GM18498 (cell line): ENCODE measurements around the gene MRPL10.
"Not testable (repeated sequence)": the region's sequence is repeated elsewhere in the genome, so short reads cannot be mapped to it uniquely, and the experiment has no call there.

ENCODE experiments used
- ATAC-seq: cut with Tn5 transposase; IDR thresholded peaks from one replicate; pipeline ENCODE4 v1.9.1; 2021; ENCODE audit warnings: mild to moderate bottlenecking, moderate library complexity; ENCODE audit not compliant: unreplicated experiment

Gene MRPL10

DNA sequence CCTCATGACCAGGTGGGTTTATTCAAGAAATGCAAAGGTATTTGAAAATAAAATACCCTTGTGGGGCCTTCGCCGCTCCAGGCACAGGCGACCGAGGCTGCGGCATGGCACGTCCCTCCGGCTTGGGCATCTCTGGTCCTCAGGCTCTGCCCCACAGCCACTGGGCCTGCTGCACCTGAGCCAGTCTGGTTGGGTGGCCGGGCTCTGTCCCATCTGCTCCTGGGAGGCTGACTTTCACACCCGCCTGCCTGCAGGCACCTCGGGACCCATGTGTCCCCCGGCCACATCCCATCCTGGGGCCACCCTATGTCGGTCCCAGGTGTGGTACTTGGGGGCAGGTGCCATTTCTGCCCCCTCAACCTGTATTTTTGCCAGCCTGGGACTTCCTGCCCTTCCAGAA is 30.7 kb downstream of the MRPL10 start:
- no peak for ATAC-seq

GRCh38 chr17:47797797-47798196 is 33.5 kb downstream of the MRPL10 start:
- ATAC-seq, result no peak

DNA sequence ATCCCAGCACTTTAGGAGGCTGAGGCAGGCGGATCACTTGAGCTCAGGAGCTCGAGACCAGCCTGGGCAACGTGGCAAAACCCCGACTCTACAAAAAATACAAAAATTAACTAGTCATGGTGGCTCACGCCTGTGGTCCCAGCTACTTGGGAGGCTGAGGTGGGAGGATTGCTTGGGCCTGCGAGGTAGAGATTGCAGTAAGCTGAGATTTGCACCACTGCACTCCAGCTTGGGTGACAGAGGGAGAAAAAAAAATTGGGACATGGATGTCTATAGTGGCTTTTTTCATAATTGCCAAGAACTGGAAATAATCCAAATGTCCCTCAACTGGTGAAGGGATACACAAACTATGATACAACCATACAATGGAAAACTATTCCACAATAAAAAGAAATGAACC is 38.4 kb downstream of the MRPL10 start:
- ATAC-seq, result no peak

DNA sequence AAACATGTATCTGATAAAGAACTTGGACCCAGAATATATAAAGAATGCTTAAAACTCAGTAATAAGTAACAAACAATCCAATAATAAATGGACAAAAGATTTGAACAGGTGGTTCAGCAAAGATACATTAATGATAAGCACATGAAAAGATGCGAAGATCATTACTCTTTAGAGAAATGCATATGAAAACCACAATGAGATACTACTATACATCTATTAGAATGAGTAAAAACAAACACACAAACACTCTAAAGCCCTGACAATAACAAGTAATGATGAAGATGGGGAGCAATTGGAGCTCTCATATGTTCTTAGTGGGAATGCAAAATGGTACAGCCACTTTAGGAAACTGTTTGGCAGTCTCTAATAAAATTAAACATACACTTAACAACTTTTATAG is 38.9 kb downstream of the MRPL10 start:
- no peak for ATAC-seq

DNA sequence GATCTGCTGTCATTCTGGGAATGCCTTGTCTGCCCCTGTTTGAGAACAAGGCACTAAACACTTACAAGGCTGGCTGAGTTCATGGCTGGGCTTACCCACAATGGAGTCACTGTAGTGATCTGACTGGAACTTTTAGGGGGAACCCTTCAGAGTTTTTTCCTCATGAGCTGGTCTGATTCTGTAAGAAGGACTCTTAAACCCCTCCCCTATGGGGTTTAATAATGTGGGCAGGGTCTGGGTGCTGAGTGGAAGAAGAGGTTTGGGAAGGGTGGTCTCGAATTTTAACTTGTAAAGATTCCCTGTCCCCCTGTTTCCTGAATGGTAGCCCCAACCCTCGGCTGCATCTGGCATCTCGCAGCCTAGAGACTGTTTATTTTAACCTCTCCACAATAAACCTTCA is 40.3 kb downstream of the MRPL10 start:
- no peak for ATAC-seq

DNA sequence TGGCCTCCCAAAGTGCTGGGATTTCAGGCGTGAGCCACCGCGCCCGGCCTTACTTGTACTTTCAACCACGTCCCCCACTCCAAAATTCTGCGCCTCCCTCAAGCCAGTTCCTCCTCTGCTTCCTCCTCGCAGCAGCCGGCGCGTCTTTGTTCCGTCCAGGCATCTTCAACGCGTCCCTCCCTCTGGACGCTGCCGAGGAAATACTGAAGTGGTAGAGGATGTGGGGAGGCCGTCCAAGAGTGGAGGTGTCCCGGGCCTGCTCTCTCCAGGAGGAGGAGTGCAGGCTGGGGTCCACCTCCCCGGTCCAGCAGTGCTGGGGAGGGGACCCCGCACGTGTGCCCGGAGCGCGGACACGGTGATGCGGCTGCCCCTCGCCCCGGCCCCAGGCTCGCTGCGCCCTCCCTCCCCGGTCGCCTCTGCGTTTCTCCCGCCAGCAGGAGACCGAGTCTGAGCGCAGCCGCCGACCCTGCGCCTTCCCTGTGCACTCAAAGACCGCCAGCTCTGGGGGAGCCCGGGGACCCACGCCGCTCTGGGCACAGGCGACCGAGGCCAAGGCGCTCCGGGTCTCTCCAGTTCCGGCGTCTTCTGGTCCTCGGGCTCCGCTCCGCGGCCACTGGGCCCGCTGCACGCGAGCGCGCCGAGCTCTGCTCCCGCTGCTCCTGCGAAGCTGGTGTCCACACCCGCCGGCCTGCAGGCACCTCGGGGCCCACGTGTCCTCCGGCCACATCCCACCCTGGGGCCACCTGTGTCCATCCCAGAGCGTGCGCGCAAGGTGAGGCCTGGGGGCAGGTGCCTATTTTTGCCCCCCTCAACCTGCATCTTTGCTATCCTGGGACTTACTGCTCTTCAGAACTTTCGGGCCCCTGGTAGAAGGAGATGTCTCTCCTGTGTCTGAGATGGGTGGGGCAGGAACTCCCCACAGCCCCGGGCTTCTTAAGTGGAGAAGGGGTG is 41.5 kb downstream of the MRPL10 start:
- ATAC-seq, result no peak

DNA sequence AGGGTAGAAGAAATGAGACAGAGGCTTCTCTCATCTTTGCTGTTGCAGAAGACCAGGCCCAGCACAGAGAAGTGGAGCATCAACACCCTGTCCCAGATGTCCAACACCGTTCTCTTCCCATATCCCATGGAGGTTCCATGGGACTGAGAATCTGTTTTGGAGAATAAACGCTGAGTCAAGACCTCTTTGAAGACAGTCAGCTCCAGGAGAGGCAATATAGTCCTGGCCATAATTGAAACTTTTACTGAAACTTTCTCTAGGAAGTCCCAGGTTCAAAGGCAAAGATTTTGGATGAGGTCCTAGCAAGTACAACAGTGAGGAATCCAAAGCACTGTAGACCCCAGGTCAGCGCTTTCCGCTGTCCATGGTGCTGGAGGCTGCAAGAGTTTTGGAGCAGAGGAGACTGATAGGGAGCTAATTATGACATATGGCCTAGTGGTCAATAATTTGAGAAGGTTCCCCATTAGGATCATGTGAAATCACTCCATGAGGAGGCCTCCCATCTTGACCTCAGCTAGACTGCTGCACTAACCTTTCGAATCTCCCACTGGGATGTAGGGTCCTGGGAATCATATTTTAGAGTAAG is 45.7 kb downstream of the MRPL10 start:
- ATAC-seq, result no peak

DNA sequence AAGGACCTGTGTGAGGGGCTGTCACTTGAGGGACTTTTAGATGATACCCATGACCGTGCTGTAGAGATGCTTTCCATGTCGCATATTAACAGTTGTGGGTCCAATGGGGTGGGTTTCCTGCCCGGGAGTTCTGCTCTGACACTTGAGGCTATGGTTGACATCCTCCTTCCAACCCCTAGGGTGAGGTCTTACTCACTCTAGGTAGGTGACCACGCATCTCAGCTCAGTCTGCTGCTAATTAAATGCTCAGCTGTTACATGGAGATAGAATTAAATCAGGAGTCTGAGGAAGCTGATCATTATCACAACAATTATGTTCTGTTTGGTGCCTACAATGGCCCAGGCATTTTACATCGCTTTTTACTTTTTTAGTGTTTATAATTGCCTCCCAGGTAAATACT is 49.9 kb downstream of the MRPL10 start:
- no peak for ATAC-seq

DNA sequence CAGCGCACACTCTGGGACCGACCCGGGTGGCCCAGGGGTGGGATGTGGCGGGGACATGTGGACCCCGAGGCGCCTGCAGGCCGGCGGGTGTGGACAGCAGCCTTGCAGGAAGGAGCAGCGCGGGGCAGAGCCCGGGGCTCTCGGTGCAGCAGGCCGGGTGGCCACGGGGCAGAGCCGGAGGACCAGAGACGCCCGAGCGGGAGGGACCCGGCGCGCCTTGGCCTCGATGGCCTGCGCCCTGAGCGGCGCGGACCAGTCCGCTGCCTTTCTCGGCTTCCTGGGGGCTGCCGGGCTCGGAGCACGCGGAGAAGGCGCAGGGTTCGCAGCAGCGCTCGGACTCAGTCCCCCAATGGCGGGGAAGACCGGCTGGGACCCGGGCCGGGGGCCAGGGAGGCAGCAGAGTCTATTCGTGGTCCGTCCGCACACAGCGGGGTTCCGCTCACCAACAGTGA is 53.1 kb downstream of the MRPL10 start:
- ATAC-seq, result no peak

GRCh38 chr17:47776330-47777197 is 54.8 kb downstream of the MRPL10 start:
- ATAC-seq, result no peak

- no peak for ATAC-seq
These were observed 56.3 kb downstream of the MRPL10 start for GRCh38 chr17:47774987-47775580.

GRCh38 chr17:47774331-47774730 is 57.0 kb downstream of the MRPL10 start:
- no peak for ATAC-seq

GRCh38 chr17:47773649-47774048 is 57.7 kb downstream of the MRPL10 start:
- ATAC-seq, result not testable (repeated sequence)
